ENCODE measurements around the gene ESPNL. TPM values are rescaled to one million over a fixed set of nuclear protein-coding genes. Genes with fewer than 3 reads are reported as not detected.

ESPNL gene
- total RNA-seq, 1 experiment from 2014 or later: not detected

DNA sequence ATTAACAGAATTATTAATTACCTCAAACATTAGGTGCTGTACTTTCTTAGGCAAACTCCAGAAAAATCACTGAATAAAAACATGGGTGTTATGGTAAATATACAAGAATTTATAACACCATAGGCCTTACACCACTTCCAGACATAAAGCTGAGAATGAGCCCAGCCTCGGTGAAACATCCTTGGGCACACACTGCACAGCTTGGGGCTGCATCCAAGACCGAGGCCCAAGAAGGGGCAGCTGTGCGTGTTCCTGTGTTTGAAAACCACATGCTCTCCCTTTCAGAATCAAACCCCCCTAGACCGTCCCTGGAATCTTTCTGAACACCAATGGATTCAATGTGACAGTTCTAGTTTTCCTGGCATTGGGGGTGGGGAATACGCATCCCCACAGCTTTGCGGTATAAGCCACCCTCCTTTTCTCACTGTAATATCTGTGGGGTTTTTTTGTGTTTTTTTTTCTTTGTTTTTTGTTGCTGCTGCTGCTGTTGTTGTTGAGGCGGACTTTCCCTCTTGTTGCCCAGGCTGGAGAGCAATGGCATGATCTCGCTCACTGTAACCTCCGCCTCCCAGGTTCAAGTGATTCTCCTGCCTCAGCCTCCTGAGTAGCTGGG is 71.5 kb downstream of the ESPNL start:
- no peak for DNase-seq (ENCODE audit: low spot score)

GRCh38 chr2:238172439-238172838 is 72.3 kb downstream of the ESPNL start:
- no peak for DNase-seq (ENCODE audit: low spot score)

DNA sequence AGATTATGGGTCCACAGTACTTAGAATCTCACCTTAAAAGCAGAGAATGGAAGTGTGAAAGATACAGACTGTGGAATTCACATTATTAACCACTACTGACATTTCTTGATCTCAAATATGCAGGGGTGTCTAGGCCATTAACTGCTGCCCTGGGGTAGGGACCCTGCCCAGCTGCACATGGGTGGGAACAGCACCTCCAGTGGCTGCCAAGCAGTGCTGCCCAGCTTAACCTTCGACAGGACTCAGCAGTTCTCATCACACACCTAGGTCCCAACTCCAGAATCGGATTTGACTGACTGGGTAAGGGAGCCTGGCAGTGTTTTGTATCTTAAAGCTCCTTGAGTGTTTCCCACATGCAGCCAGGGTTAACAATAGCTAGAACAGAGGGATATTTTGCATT is 73.6 kb downstream of the ESPNL start:
- no peak for DNase-seq (ENCODE audit: low spot score)

- no peak for DNase-seq (ENCODE audit: low spot score)
These were observed 74.2 kb downstream of the ESPNL start for GRCh38 chr2:238174291-238174690.

DNA sequence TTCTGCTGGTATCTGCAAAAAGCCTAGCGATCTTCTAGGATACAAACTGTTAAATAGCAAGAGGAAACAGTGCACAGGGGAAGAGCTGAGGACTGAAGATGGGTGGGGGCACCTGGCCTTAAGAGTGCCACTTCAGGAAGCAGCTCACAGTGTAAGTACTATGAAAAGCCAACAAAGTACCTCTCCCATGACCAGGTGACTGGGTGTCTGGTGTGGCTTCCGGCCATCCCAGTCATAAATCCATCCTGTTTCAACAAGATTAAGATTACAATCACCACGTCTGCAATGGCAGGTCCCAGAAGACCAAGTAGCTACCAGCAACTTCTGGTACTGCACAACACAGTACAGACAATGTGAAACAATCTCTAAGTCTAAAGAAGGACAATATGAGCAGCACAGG is 74.6 kb downstream of the ESPNL start:
- no peak for DNase-seq (ENCODE audit: low spot score)

DNA sequence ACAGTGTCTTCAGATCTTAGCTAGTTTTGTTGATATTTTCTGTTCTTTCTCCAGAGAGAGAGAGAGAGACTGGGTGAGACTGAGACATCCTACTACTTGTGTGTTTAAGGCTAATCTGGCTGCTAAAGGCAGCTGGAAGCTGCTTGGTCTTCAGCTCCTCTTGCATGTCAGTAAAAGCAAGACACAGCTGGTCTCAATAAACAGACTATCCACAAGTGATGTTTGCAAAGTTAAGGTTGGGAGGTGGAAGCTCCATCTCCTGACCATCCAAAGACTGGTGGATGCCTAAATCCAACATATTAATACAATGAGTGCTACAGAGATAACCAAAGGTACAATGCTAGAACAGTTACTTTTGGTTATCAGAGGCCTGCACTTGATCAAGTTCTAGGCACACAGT is 76.5 kb downstream of the ESPNL start:
- no peak for DNase-seq (ENCODE audit: low spot score)

- no peak for DNase-seq (ENCODE audit: low spot score)
These were observed 80.4 kb downstream of the ESPNL start for GRCh38 chr2:238180554-238180953.

DNA sequence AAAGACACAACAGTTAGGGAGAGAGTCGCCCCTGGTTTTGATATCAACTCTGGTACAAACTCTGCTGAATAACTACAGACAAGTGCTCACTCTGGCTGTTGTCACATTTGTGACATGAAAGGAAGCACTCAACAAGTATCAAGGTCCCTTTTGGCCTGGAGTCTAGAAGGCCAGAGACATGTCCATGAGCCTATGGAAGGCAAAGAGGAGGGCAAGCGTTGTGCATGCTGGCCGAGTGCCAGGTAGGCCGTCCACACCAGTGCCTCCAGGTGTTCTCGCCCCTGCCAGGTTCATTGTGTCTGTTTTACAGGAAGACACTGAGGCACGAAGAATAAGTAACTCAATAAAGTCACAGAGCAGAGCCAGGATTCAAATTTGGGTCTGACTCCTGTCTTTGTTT is 82.2 kb downstream of the ESPNL start:
- no peak for DNase-seq (ENCODE audit: low spot score)

Other genes with a start within 250 kb of the ESPNL start
- 32.4 and 35.2 TPM in 2 replicates for gene RAMP1, start 240.7 kb upstream of the ESPNL start, total RNA-seq (2014; rRNA removed; shearing (Covaris generic))
- 74.5 and 116 TPM in 2 replicates for gene UBE2F, start 133.3 kb upstream of the ESPNL start, total RNA-seq (2014; rRNA removed; shearing (Covaris generic))
- 40.8 and 79.9 TPM in 2 replicates for gene SCLY, start 39.3 kb upstream of the ESPNL start, total RNA-seq (2014; rRNA removed; shearing (Covaris generic))
- 6.3 and 7.4 TPM in 2 replicates for gene KLHL30, start 38.3 kb downstream of the ESPNL start, total RNA-seq (2014; rRNA removed; shearing (Covaris generic))
- 25.3 and 31.3 TPM in 2 replicates for gene ERFE, start 58.6 kb downstream of the ESPNL start, total RNA-seq (2014; rRNA removed; shearing (Covaris generic))
- 21.2 and 22.2 TPM in 2 replicates for gene ILKAP, start 103.4 kb downstream of the ESPNL start, total RNA-seq (2014; rRNA removed; shearing (Covaris generic))
- gene HES6, start 139.7 kb downstream of the ESPNL start, total RNA-seq (2014; rRNA removed; shearing (Covaris generic)): 28.6 and 31.7 TPM in 2 replicates
- 1.4 and 1.6 TPM in 2 replicates for gene PER2, start 188.3 kb downstream of the ESPNL start, total RNA-seq (2014; rRNA removed; shearing (Covaris generic))
- gene TRAF3IP1, start 220.2 kb downstream of the ESPNL start, total RNA-seq (2014; rRNA removed; shearing (Covaris generic)): 14.0 and 17.9 TPM in 2 replicates